Smooth muscle cell (in vitro differentiated cells): ENCODE data around the gene SHROOM3. TPM values are rescaled to one million over a fixed set of nuclear protein-coding genes. Genes with fewer than 3 reads are reported as not detected.
A peak's percentile ranks its signal among the peaks of the same experiment; 100 is the strongest.

Experiments used
- DNase-seq: peaks from one replicate; lab custom pipeline; 2025; ENCODE audit not compliant: unreplicated experiment; lab: John Stamatoyannopoulos, UW
- H2AFZ ChIP-seq: fragments of 200-600 bp; sonication (generic); 2 replicates; pipeline ENCODE4 v1.6.0; 2016; ENCODE audit warnings: antibody characterized with exemption, low read depth, mild to moderate bottlenecking
- H3F3A ChIP-seq: fragments of 200-600 bp; sonication (generic); 2 replicates; pipeline ENCODE4 v1.6.0; 2017; ENCODE audit warnings: antibody characterized with exemption, low read depth
- H3K27ac ChIP-seq: fragments of 200-600 bp; sonication (generic); 2 replicates; pipeline ENCODE4 v1.5.1; 2016; ENCODE audit warnings: low read depth, mild to moderate bottlenecking
- H3K27me3 ChIP-seq: fragments of 200-600 bp; sonication (generic); 2 replicates; pipeline ENCODE4 v1.6.1; 2016; ENCODE audit warnings: low read depth, mild to moderate bottlenecking
- H3K36me3 ChIP-seq: fragments of 200-600 bp; sonication (generic); 2 replicates; pipeline ENCODE4 v1.5.1; 2016; ENCODE audit warnings: low read depth
- H3K4me1 ChIP-seq: fragments of 200-600 bp; sonication (generic); 2 replicates; pipeline ENCODE4 v1.5.1; 2016; ENCODE audit warnings: low read depth
- H3K4me2 ChIP-seq: fragments of 200-600 bp; sonication (generic); 2 replicates; pipeline ENCODE4 v1.6.0; 2016; ENCODE audit warnings: mild to moderate bottlenecking
- H3K4me3 ChIP-seq: fragments of 200-600 bp; sonication (generic); 2 replicates; pipeline ENCODE4 v1.5.1; 2016; ENCODE audit warnings: mild to moderate bottlenecking
- H3K79me2 ChIP-seq: fragments of 200-600 bp; sonication (generic); 2 replicates; pipeline ENCODE4 v1.6.0; 2016; ENCODE audit warnings: low read depth, mild to moderate bottlenecking
- H3K9ac ChIP-seq: fragments of 200-600 bp; sonication (generic); 2 replicates; pipeline ENCODE4 v1.6.0; 2016; ENCODE audit warnings: low read depth
- H3K9me3 ChIP-seq: fragments of 200-600 bp; sonication (generic); replicated peaks from 2 replicates; pipeline ENCODE4 v1.5.1; 2016; ENCODE audit warnings: low read depth
- H4K20me1 ChIP-seq: fragments of 200-600 bp; sonication (generic); 2 replicates; pipeline ENCODE4 v1.6.0; 2016; ENCODE audit warnings: low read depth
- WGBS: methylation state at CpG from one replicate; pipeline ENCODE4 v1.1.7; 2016; ENCODE audit warnings: low lambda C conversion rate; 5-methylcytosine and 5-hydroxymethylcytosine counted together
- polyA plus RNA-seq: library from polyadenylated mRNA; unstranded; fragments of >200 nt; fragmentation: Nextera tagmentation; extraction: Ambion mirVana; gene quantifications from 2 replicates; pipeline ENCODE4 v1.2.1, GENCODE V29; 2016
- total RNA-seq: library from RNA; depleted of rRNA; stranded (reverse); fragments of >200 nt; gene quantifications from 2 replicates; pipeline ENCODE4 v1.2.3, GENCODE V29; 2014
- TF ChIP-seq, protein P1 (sequence below): fragments of 200-600 bp; sonication (generic); IDR thresholded peaks from 2 replicates; pipeline ENCODE4 v1.5.1; 2017; ENCODE audit warnings: borderline replicate concordance, mild to moderate bottlenecking, antibody characterized with exemption; ENCODE audit not compliant: insufficient read depth, poor library complexity, severe bottlenecking

Gene SHROOM3
- total and polyA plus RNA-seq, 2 experiments from 2014 or later: 10.0 to 31.9 TPM

DNA sequence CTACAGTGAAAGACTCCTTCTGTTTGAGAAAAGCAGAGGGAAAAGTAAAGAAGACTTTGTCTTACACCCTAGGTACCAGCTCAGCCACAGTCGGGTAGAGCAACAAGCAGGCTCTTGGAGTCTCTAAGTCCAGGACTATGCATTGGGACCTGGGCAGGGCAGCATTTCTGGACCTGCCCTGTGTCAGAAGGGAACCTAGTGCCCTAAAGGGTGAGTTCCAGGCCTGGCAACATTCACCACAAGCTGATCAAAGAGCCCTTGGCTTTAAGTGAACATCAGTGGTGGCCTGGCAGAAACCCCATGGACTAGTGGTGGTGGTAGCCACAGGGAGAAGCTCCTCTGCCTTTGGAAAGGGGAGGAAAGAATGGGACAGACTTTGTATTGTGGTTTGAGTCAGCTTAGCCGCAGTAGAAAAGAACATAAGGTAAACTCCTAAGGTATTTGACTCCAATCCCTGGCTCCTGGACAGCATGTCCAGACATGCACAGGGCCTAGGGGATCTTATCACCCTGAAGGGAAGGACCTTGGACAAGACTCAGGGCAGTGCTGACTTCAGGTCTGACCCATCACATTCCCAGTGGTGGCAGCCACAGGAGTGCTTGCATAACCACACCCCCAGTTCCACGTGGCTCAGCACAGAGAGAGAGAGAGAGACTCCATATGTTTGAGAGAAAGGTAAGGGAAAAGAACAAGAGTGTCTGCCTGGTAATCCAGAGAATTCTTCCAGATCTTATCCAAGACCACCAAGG, 46.7 kb upstream of the SHROOM3 start:
- TF ChIP-seq, protein P1, sequence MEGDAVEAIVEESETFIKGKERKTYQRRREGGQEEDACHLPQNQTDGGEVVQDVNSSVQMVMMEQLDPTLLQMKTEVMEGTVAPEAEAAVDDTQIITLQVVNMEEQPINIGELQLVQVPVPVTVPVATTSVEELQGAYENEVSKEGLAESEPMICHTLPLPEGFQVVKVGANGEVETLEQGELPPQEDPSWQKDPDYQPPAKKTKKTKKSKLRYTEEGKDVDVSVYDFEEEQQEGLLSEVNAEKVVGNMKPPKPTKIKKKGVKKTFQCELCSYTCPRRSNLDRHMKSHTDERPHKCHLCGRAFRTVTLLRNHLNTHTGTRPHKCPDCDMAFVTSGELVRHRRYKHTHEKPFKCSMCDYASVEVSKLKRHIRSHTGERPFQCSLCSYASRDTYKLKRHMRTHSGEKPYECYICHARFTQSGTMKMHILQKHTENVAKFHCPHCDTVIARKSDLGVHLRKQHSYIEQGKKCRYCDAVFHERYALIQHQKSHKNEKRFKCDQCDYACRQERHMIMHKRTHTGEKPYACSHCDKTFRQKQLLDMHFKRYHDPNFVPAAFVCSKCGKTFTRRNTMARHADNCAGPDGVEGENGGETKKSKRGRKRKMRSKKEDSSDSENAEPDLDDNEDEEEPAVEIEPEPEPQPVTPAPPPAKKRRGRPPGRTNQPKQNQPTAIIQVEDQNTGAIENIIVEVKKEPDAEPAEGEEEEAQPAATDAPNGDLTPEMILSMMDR: no peak
- peaks cover 5% of the 10 kb centered on the region for H3K9me3 ChIP-seq
- H3K27ac ChIP-seq: peak overlapping the region; percentile 13
- no peak overlapping the region for H3K4me3 ChIP-seq
- H3K79me2 ChIP-seq: no peaks in the 10 kb centered on the region
- H3K27me3 ChIP-seq: no peaks in the 10 kb centered on the region
- H2AFZ ChIP-seq: no peak overlapping the region
- H3K36me3 ChIP-seq: no peaks in the 10 kb centered on the region
- DNase-seq: no peak
- no peaks in the 10 kb centered on the region for H3F3A ChIP-seq
- H4K20me1 ChIP-seq: no peaks in the 10 kb centered on the region
- 64% methylated on average over 3 of the region's 3 CpGs for WGBS
- H3K4me1 ChIP-seq: peaks cover 3% of the 10 kb centered on the region
- H3K4me2 ChIP-seq: no peak overlapping the region
- no peak overlapping the region for H3K9ac ChIP-seq

DNA sequence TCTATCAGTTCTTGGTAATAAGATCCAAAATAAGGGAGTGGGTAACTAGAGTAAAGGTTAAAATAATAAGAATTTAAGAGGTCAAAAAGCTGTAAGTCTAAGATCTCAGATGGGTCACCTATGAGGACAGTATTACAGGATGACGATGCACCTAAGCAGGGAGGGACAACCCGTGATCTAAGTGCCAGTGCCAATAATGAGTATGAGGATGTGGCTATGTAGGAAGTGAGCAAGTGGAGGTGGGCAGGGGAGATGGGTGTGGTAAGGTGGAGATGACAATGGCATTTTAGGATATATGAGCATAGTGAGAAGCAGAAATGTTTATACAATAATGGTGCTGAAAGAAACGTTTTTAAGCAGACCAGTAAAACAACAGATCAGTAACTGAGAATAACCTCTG, 33.4 kb upstream of the SHROOM3 start:
- Histone ChIP-seq H3K79me2 (no peaks in the 10 kb centered on the region), H3K27me3 (peaks cover 11% of the 10 kb centered on the region), H3K9ac (no peak overlapping the region), H3K27ac (no peak overlapping the region), H3K4me2 (no peak overlapping the region), H3F3A (no peaks in the 10 kb centered on the region), H4K20me1 (no peaks in the 10 kb centered on the region), H3K36me3 (no peaks in the 10 kb centered on the region), H2AFZ (no peak overlapping the region), H3K9me3 (no peaks in the 10 kb centered on the region), H3K4me1 (no peaks in the 10 kb centered on the region), H3K4me3 (no peak overlapping the region)
- TF ChIP-seq, protein P1: no peak
- WGBS: 83% methylated on average over 3 of the region's 3 CpGs
- DNase-seq: no peak

DNA sequence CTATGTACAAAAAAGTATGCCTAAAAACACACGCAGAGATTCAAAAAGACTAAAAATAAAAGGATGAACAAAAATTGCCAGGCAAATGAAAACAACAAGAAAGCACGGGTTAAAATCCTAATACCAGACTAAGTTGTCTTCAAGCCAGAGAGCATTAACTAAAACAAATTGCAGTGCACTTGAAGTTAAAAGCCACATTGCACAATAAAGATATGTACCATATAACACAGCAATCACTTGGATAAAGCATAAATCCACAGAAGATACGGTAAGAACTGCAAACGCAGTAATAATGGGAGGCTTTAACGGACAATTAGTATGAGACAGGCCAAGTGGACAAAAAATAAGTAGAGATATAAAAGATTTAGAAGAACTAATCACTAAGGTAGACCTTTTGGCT, 28.9 kb upstream of the SHROOM3 start:
- no peak for DNase-seq
- no peaks in the 10 kb centered on the region for H4K20me1 ChIP-seq
- H3K9ac ChIP-seq: no peak overlapping the region
- no peaks in the 10 kb centered on the region for H3K4me1 ChIP-seq
- peak overlapping the region; percentile 20 for H2AFZ ChIP-seq
- H3F3A ChIP-seq: peaks cover 4% of the 10 kb centered on the region
- WGBS: 28% methylated on average over 5 of the region's 5 CpGs
- no peak overlapping the region for H3K4me3 ChIP-seq
- peak overlapping the region; percentile 14 for H3K4me2 ChIP-seq
- no peaks in the 10 kb centered on the region for H3K9me3 ChIP-seq
- TF ChIP-seq, protein P1: no peak
- H3K27ac ChIP-seq: no peak overlapping the region
- H3K79me2 ChIP-seq: no peaks in the 10 kb centered on the region
- peaks cover 11% of the 10 kb centered on the region for H3K27me3 ChIP-seq
- H3K36me3 ChIP-seq: no peaks in the 10 kb centered on the region

DNA sequence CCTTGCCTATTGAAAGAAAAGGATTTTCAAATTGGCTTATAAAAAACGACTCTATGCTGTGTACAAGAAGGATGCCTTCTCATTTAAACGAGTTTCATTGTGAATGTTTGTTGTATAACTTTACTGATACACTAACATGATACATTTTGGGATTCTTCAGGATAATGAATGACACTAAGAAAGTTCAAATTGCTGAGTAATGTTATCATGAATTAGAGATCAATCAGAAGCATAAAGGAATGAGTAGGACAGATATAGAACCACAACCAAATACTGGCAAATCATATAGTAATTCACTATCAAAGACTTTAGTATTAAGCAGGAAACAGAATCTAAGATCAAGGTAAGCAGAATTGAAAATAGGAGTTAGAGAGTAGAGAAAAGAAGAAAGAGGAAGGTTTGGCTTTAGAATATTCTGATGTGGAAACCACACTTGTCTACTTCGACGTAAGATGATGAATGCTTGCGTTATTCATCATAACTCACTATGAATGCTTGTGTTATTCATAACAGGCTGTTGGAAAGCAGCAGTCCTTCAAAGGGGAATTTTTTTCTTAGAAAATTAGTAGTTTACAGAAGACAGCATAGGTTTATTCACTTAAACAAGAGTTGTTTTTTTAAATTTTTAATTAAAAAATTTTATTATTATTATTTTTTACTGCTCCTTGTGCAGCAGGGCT, 27.4 kb upstream of the SHROOM3 start:
- no peak overlapping the region for H2AFZ ChIP-seq
- DNase-seq: no peak
- TF ChIP-seq, protein P1: no peak
- H3K36me3 ChIP-seq: no peaks in the 10 kb centered on the region
- peaks cover 11% of the 10 kb centered on the region for H3K27me3 ChIP-seq
- 80% methylated on average over 5 of the region's 5 CpGs for WGBS
- no peak overlapping the region for H3K27ac ChIP-seq
- no peaks in the 10 kb centered on the region for H3K79me2 ChIP-seq
- H3K4me3 ChIP-seq: no peak overlapping the region
- H3F3A ChIP-seq: peaks cover 4% of the 10 kb centered on the region
- no peak overlapping the region for H3K9ac ChIP-seq
- no peaks in the 10 kb centered on the region for H3K4me1 ChIP-seq
- no peaks in the 10 kb centered on the region for H4K20me1 ChIP-seq
- H3K9me3 ChIP-seq: no peaks in the 10 kb centered on the region
- H3K4me2 ChIP-seq: no peak overlapping the region
